H1 (cell line): Measurements from ENCODE around the gene RNF175.

ENCODE experiments used
- BACH1 ChIP-seq: IDR thresholded peaks from 2 replicates; pipeline ENCODE4 v1.6.1; 2012; ENCODE audit warnings: low read length, improper control_type of control experiment
- EP300 ChIP-seq, 2 experiments: IDR thresholded peaks; 1 replicate in 1 of 2; 2 replicates in 1 of 2; pipeline ENCODE4 v1.6.1; 2011 to 2012; ENCODE audit warnings: low read depth in 2 of 2, low read length in 2 of 2, mild to moderate bottlenecking in 2 of 2, borderline replicate concordance in 1 of 2, inconsistent platforms in 1 of 2, moderate library complexity in 1 of 2
- EZH2 ChIP-seq: fragments of 200-600 bp; sonication (generic); IDR thresholded peaks from 2 replicates; pipeline ENCODE4 v1.7.1; 2012; ENCODE audit warnings: low read depth, mild to moderate bottlenecking, moderate library complexity, low read length, inconsistent platforms; ENCODE audit not compliant: severe bottlenecking
- GABPA ChIP-seq: IDR thresholded peaks from 2 replicates; pipeline ENCODE4 v1.6.1; 2011; ENCODE audit warnings: mild to moderate bottlenecking, low read length, moderate library complexity, borderline replicate concordance; ENCODE audit not compliant: insufficient read depth
- GTF2F1 ChIP-seq: IDR thresholded peaks from 2 replicates; pipeline ENCODE4 v1.6.1; 2012; ENCODE audit warnings: low read depth, low read length, improper control_type of control experiment, borderline replicate concordance
- JUND ChIP-seq: IDR thresholded peaks from 2 replicates; pipeline ENCODE4 v1.6.1; 2011; ENCODE audit warnings: mild to moderate bottlenecking, improper control_type of control experiment, low read length
- ZNF274 ChIP-seq: IDR thresholded peaks from 2 replicates; pipeline ENCODE4 v1.7.0; 2012; ENCODE audit warnings: low read length, borderline replicate concordance; ENCODE audit errors: extremely low read depth

GRCh38 chr4:153663667-153664066, 96.2 kb downstream of the RNF175 start:
- TF ChIP-seq JUND (no peak), GTF2F1 (no peak), BACH1 (no peak), ZNF274 (no peak), EP300 (IDR thresholded peaks at IDR 0.05; ENCODE audit: borderline replicate concordance in 1 of 2, low read depth in 2 of 2, low read length in 2 of 2) (no peak), EZH2 (no peak), GABPA (no peak)
